Esophagus muscularis mucosa (tissue), 4 donors: ENCODE results near the gene HOXB6. TPM values are rescaled to one million over a fixed set of nuclear protein-coding genes. Genes with fewer than 3 reads are reported as not detected.

ENCODE experiments used
- DNase-seq: peaks from one replicate; pipeline ENCODE4 v3.0.0-alpha.2; 2017; ENCODE audit errors: extremely low spot score
- H3K27ac ChIP-seq, 4 donors: fragments of 200-600 bp; sonication (generic); replicated peaks in 1 of 4; 1 replicate in 3 of 4; 2 replicates in 1 of 4; pipeline ENCODE4 v1.5.1; 2016 to 2019; ENCODE audit warnings: mild to moderate bottlenecking in 1 of 4
- H3K27me3 ChIP-seq, 4 donors: fragments of 200-600 bp; sonication (generic); one replicate each; pipeline versions ENCODE4 v1.5.1 to v1.6.0; 2016 to 2019
- H3K36me3 ChIP-seq, 4 donors: fragments of 200-600 bp; sonication (generic); one replicate each; pipeline ENCODE4 v1.5.1; 2016 to 2019
- H3K4me1 ChIP-seq, 4 donors: fragments of 200-600 bp; sonication (generic); one replicate each; pipeline ENCODE4 v1.5.1; 2016 to 2019
- H3K4me3 ChIP-seq, 4 donors: fragments of 200-600 bp; sonication (generic); 1 replicate in 2 of 4; 2 replicates in 2 of 4; pipeline ENCODE4 v1.5.1; 2016 to 2019; ENCODE audit warnings: mild to moderate bottlenecking in 4 of 4, moderate library complexity in 1 of 4
- H3K9me3 ChIP-seq, 4 donors: fragments of 200-600 bp; sonication (generic); 1 replicate in 3 of 4; 2 replicates in 1 of 4; pipeline ENCODE4 v1.5.1; 2016 to 2019
- CTCF ChIP-seq, 3 experiments: fragments of 200-600 bp in 2 of 3; fragments of 450-650 bp in 1 of 3; sonication (generic) in 2 of 3; IDR thresholded peaks; one replicate each; pipeline ENCODE4 v1.5.1; 2017 to 2019; ENCODE audit warnings: antibody characterized with exemption in 3 of 3, mild to moderate bottlenecking in 2 of 3, moderate library complexity in 1 of 3
- EP300 ChIP-seq: sonication (generic); formaldehyde crosslinking; IDR thresholded peaks from one replicate; pipeline ENCODE4 v1.6.1; 2017; ENCODE audit warnings: antibody characterized with exemption
- POLR2A ChIP-seq: fragments of 450-650 bp; IDR thresholded peaks from one replicate; pipeline ENCODE4 v1.6.1; 2017; ENCODE audit warnings: antibody characterized with exemption, moderate library complexity, mild to moderate bottlenecking, low read depth
- POLR2AphosphoS5 ChIP-seq, 2 donors: sonication (generic); formaldehyde crosslinking; IDR thresholded peaks; one replicate each; pipeline ENCODE4 v1.6.1; 2017; ENCODE audit warnings: antibody characterized with exemption in 2 of 2
- WGBS: methylation state at CpG from one replicate; pipeline ENCODE4 v1.1.5; 2018; 5-methylcytosine and 5-hydroxymethylcytosine counted together
- intact Hi-C: fragments of 100-400 bp; cut with DNase I; formaldehyde crosslinking; loops from one replicate; pipeline ENCODE4 v1.15.1; 2023
- total RNA-seq, 4 donors: library from RNA; depleted of rRNA; stranded (reverse); fragments of >200 nt; gene quantifications; one replicate each; pipeline versions ENCODE4 v1.1.0 to v1.2.1, GENCODE V29; 2016

Gene HOXB6
- total RNA-seq, 4 donors from 2014 or later: 2.2 to 5.4 (median 2.9) TPM

GRCh38 chr17:48578616-48579470 lies 25.9 kb downstream of the HOXB6 start:
- peaks cover 32 to 84% (median 79%) of the 10 kb centered on the region in 4 donors for H3K4me1 ChIP-seq
- no peaks in the 10 kb centered on the region for H3K27me3 ChIP-seq
- H3K36me3 ChIP-seq: no peaks in the 10 kb centered on the region
- peak overlapping the region; percentile 66 to 90 (median 77) for H3K4me3 ChIP-seq
- no peaks in the 10 kb centered on the region for H3K9me3 ChIP-seq
- peak overlapping the region; percentile 91 to 97 (median 96) for H3K27ac ChIP-seq
- TF ChIP-seq CTCF (IDR thresholded peaks at IDR 0.05) (peak in 1 of 3 experiments; percentile 4), POLR2AphosphoS5 (IDR thresholded peaks at IDR 0.05) (no peak), POLR2A (no peak)
- WGBS: 33% methylated on average over 42 of the region's 43 CpGs
- intact Hi-C loops: no loop called here
- no peak for DNase-seq

DNA sequence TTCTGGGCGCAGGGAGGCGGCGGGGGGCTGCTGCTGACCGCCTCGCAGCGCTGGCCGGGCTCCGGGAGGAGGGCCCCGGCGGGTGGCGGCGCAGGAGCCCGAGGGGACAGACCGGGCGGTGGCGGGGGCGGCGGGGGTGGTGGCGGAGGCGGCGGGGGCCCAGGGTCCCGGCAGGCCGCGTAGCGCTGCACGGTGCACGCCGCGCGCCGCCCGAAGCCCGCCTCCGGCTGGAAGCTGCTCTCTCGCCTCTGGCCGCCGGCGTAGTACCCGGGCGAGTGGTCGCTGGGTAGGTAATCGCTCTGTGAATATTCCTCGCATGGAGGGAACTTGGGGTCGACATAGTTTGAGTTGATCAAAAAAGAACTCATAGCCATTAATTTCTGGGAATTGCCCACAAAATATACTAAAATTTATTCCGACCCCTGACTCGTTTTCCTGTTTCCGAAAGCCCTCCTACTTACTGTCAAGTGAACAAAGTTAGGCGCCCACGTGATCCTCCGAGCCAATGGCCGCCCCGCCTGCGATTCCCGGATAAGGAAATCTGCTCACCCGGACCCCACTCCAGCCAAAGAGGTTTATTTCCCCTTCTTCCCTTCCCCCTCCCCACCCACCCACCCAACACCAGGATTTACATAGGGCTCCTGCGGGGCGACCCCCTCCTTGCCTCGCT lies 26.7 kb downstream of the HOXB6 start, which contains the start of gene HOXB4:
Gene HOXB4 (minus strand): TSS at position 405 of the 670 bp plus-strand sequence. CDS start 31 bp downstream, at position 374.
- peaks cover 32 to 84% (median 79%) of the 10 kb centered on the region in 4 donors for H3K4me1 ChIP-seq
- H3K27me3 ChIP-seq: no peaks in the 10 kb centered on the region

DNA sequence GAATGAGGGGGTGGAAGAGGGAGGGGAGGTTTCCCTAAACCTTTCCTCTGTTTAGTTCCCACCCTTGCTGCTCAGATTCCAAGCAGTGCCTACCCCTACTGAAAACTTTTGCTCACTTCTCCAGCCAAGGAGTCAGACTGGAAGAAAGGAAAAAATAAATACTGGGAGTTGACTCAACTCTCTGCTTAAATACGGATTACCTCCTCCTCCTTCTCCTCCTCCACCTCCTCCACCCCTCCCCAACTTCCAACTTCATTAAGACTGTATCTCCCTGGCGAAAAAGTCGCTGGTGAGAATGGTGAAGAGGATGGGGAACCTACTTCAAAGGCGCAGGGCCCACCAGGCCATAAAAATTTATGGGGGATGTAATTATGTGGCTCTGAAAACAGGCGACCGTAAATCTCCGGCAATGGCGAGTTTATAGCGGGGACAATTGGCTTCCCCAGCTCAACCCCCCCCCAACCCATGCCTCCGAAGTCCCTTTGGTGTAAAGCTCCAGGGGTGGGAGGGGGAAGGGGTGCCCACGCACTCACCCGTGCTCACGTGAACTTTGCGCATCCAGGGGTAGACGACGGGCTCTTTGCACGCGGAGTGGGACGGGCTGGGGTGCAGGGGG lies 27.3 kb downstream of the HOXB6 start:
- TF ChIP-seq EP300: no peak
- TF ChIP-seq POLR2AphosphoS5 (IDR thresholded peaks at IDR 0.05): no peak
- no peak for TF ChIP-seq POLR2A
- no peak for TF ChIP-seq CTCF (IDR thresholded peaks at IDR 0.05)
- no peak for DNase-seq
- peak overlapping the region; percentile 66 to 90 (median 77) for H3K4me3 ChIP-seq
- intact Hi-C loops: loop anchor here (2.0 kb wide), 1 partner anchor 35 kb away; no protein-coding TSS in a partner anchor
- H3K4me1 ChIP-seq: peaks cover 33 to 84% (median 79%) of the 10 kb centered on the region in 4 donors
- no peaks in the 10 kb centered on the region for H3K36me3 ChIP-seq
- H3K9me3 ChIP-seq: no peaks in the 10 kb centered on the region
- peak overlapping the region; percentile 91 to 97 (median 96) for H3K27ac ChIP-seq
- no peaks in the 10 kb centered on the region for H3K27me3 ChIP-seq
- WGBS: under 1% methylated on average over 19 of the region's 19 CpGs

More for the DNA sequence above, 26.7 kb downstream of the HOXB6 start, which contains the start of gene HOXB4:
- intact Hi-C loops: loop anchor here (2.0 kb wide), 1 partner anchor 35 kb away; no protein-coding TSS in a partner anchor
- peak within 1 kb of the TSS; percentile 91 to 97 (median 96) for H3K27ac ChIP-seq
- no peak for TF ChIP-seq POLR2A
- TF ChIP-seq POLR2AphosphoS5 (IDR thresholded peaks at IDR 0.05): peak; percentile 68 to 72
- no peak for TF ChIP-seq EP300
- peak; percentile 98 for DNase-seq
- no peaks in the 10 kb centered on the region for H3K36me3 ChIP-seq
- H3K9me3 ChIP-seq: no peaks in the 10 kb centered on the region
- 0% methylated on average over 24 of the region's 58 CpGs for WGBS
- peak within 1 kb of the TSS; percentile 66 to 90 (median 77) for H3K4me3 ChIP-seq

DNA sequence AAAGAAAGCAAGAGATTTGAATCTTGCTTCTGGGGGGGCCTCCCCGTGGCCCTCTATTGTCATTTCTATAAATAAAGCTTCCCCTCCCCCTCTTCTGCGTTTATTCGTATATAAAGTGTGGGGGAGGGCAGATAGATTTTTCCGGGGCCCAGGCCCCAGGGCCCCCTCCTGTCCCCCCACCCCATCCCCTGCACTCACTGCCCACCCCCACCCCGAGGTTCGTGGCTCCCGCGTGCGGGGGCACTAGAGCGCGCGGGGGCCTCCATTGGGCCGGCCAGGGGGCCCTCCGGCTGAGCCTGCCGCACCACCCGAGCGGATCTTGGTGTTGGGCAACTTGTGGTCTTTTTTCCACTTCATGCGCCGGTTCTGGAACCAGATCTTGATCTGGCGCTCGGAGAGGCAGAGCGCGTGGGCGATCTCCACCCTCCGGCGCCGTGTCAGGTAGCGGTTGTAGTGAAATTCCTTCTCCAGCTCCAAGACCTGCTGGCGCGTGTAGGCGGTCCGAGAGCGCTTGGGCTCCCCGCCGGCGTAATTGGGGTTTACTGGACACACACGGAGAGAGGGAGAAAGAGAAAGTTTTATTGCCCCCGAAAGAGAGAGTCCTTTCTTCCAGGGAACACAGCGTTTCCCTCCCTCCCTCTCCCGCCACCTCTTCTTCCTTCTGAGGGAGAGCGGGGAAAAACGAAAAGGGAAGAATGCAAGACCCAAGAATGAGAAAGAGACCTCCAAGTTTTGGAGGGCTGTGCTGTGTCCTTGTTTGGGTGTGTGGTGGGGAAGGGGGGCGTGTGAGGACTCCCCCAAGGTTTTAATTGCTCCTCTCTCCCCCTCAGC lies 28.1 kb downstream of the HOXB6 start:
- peaks cover 33 to 90% (median 86%) of the 10 kb centered on the region in 4 donors for H3K4me1 ChIP-seq
- H3K27me3 ChIP-seq: no peaks in the 10 kb centered on the region
- TF ChIP-seq POLR2A (no peak), POLR2AphosphoS5 (IDR thresholded peaks at IDR 0.05) (peak; percentile 40 to 80), CTCF (IDR thresholded peaks at IDR 0.05) (no peak), EP300 (no peak)
- DNase-seq: no peak
- no peaks in the 10 kb centered on the region for H3K36me3 ChIP-seq
- H3K9me3 ChIP-seq: no peaks in the 10 kb centered on the region
- 4% methylated on average over 11 of the region's 43 CpGs for WGBS
- peak overlapping the region; percentile 66 to 90 (median 77) for H3K4me3 ChIP-seq
- intact Hi-C loops: loop anchor here (2.0 kb wide), 1 partner anchor 34 kb away; no protein-coding TSS in a partner anchor
- peak overlapping the region; percentile 91 to 97 (median 96) for H3K27ac ChIP-seq
